ENCODE data around the gene FAM200B. TPM values are rescaled to one million over a fixed set of nuclear protein-coding genes. Genes with fewer than 3 reads are reported as not detected.

FAM200B gene
- total and polyA plus RNA-seq, 2 donors from 2014 or later = 44.0 to 115 TPM

GRCh38 chr4:15672101-15672500, 9.5 kb upstream of the FAM200B start:
- Histone ChIP-seq H3K9me3 (ENCODE audit: control insufficient read depth in 2 of 3, insufficient read depth in 1 of 3, low read length in 3 of 3) (no peaks in the 10 kb centered on the region), H3K36me3 (ENCODE audit: control insufficient read depth in 2 of 3, insufficient read depth in 3 of 3, low read length in 3 of 3) (no peaks in the 10 kb centered on the region), H3K27ac (ENCODE audit: low read depth in 2 of 2, low read length in 2 of 2) (no peak overlapping the region), H3K4me3 (ENCODE audit: low read length in 3 of 3) (no peak overlapping the region), H3K4me1 (ENCODE audit: control insufficient read depth in 2 of 3, insufficient read depth in 2 of 3, low read depth in 1 of 3, low read length in 3 of 3) (no peaks in the 10 kb centered on the region), H3K9ac (ENCODE audit: low read length in 3 of 3) (no peak overlapping the region), H3K27me3 (ENCODE audit: control insufficient read depth, insufficient read depth, low read length) (no peaks in the 10 kb centered on the region)
- TF ChIP-seq CTCF (IDR thresholded peaks at IDR 0.05; ENCODE audit: borderline replicate concordance, extremely low read depth, insufficient read depth) = no peak
- FAIRE-seq (no peak), DNase-seq (no peak)
- intact Hi-C loops (cut with DNase I) = no loop called here

- no peak for FAIRE-seq
- no peak overlapping the region for H3K4me3 ChIP-seq (ENCODE audit: low read length in 3 of 3)
- no peaks in the 10 kb centered on the region for H3K27me3 ChIP-seq (ENCODE audit: control insufficient read depth, insufficient read depth, low read length)
- H3K36me3 ChIP-seq (ENCODE audit: control insufficient read depth in 2 of 3, insufficient read depth in 3 of 3, low read length in 3 of 3) = no peaks in the 10 kb centered on the region
- peaks cover 0 to 3% (median 0%) of the 10 kb centered on the region in 3 donors for H3K4me1 ChIP-seq (ENCODE audit: control insufficient read depth in 2 of 3, insufficient read depth in 2 of 3, low read depth in 1 of 3, low read length in 3 of 3)
- no peak overlapping the region for H3K9ac ChIP-seq (ENCODE audit: low read length in 3 of 3)
- intact Hi-C loops (cut with DNase I) = no loop called here
- H3K9me3 ChIP-seq (ENCODE audit: control insufficient read depth in 2 of 3, insufficient read depth in 1 of 3, low read length in 3 of 3) = no peaks in the 10 kb centered on the region
- no peak for DNase-seq
- H3K27ac ChIP-seq (ENCODE audit: low read depth in 2 of 2, low read length in 2 of 2) = no peak overlapping the region
- no peak for TF ChIP-seq CTCF (IDR thresholded peaks at IDR 0.05; ENCODE audit: borderline replicate concordance, extremely low read depth, insufficient read depth)
These were observed 8.3 kb upstream of the FAM200B start for GRCh38 chr4:15673337-15673736.

- Histone ChIP-seq H3K36me3 (ENCODE audit: control insufficient read depth in 2 of 3, insufficient read depth in 3 of 3, low read length in 3 of 3) (no peaks in the 10 kb centered on the region), H3K27ac (ENCODE audit: low read depth in 2 of 2, low read length in 2 of 2) (no peak overlapping the region), H3K27me3 (ENCODE audit: control insufficient read depth, insufficient read depth, low read length) (no peaks in the 10 kb centered on the region), H3K9me3 (ENCODE audit: control insufficient read depth in 2 of 3, insufficient read depth in 1 of 3, low read length in 3 of 3) (no peaks in the 10 kb centered on the region), H3K4me3 (ENCODE audit: low read length in 3 of 3) (no peak overlapping the region), H3K9ac (ENCODE audit: low read length in 3 of 3) (no peak overlapping the region), H3K4me1 (ENCODE audit: control insufficient read depth in 2 of 3, insufficient read depth in 2 of 3, low read depth in 1 of 3, low read length in 3 of 3) (peaks cover 0 to 4% (median 0%) of the 10 kb centered on the region in 3 donors)
- DNase-seq = no peak
- no peak for TF ChIP-seq CTCF (IDR thresholded peaks at IDR 0.05; ENCODE audit: borderline replicate concordance, extremely low read depth, insufficient read depth)
- intact Hi-C loops (cut with DNase I) = no loop called here
- no peak for FAIRE-seq
These were observed 7.6 kb upstream of the FAM200B start for GRCh38 chr4:15674046-15674445.

GRCh38 chr4:15674926-15675325, 6.7 kb upstream of the FAM200B start:
- Histone ChIP-seq H3K27ac (ENCODE audit: low read depth in 2 of 2, low read length in 2 of 2) (no peak overlapping the region), H3K4me1 (ENCODE audit: control insufficient read depth in 2 of 3, insufficient read depth in 2 of 3, low read depth in 1 of 3, low read length in 3 of 3) (peaks cover 0 to 4% (median 0%) of the 10 kb centered on the region in 3 donors), H3K4me3 (ENCODE audit: low read length in 3 of 3) (no peak overlapping the region), H3K36me3 (ENCODE audit: control insufficient read depth in 2 of 3, insufficient read depth in 3 of 3, low read length in 3 of 3) (no peaks in the 10 kb centered on the region), H3K9ac (ENCODE audit: low read length in 3 of 3) (no peak overlapping the region), H3K27me3 (ENCODE audit: control insufficient read depth, insufficient read depth, low read length) (no peaks in the 10 kb centered on the region), H3K9me3 (ENCODE audit: control insufficient read depth in 2 of 3, insufficient read depth in 1 of 3, low read length in 3 of 3) (no peaks in the 10 kb centered on the region)
- DNase-seq (no peak), FAIRE-seq (no peak)
- TF ChIP-seq CTCF (IDR thresholded peaks at IDR 0.05; ENCODE audit: borderline replicate concordance, extremely low read depth, insufficient read depth) = no peak
- intact Hi-C loops (cut with DNase I) = no loop called here

Measured in kidney (tissue), 14 donors.